ENCODE results near the gene AMZ1. TPM values are rescaled to one million over a fixed set of nuclear protein-coding genes. Genes with fewer than 3 reads are reported as not detected.

The AMZ1 gene
- total RNA-seq, 2 experiments from 2014 or later = 0.29 to 0.40 TPM

DNA sequence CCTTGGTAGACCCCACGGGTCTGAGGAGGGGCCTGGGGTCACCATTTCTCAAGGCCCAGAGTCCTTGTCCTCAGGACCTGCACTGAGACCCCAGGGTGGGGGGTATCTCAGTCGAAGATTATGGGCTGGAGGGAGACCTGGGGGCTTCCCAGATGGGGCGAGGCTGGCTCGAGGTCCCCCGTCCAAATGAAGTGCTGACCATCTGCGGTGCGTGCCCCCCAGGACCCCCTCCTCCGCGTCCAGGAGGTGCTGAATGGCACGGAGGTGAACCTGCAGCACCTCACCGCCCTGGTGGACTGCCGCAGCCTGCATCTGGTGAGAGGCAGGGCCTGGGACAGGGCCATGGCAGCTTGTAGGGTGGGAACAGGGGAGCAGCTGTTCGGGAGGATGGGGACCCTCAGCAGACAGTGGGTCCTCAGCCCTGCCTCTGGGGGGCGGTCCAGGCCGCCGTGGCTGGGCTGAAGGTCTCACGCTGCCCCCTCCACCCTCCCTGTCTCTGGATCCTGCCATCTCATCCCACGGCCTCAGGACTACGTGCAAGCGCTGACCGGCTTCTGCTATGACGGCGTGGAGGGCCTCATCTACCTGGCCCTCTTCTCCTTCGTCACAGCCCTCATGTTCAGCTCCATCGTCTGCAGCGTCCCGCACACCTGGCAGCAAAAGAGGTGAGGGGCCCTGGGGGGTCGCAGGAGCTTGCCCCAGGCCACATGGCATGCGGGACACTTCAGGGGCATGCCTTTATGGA is 32.0 kb upstream of the AMZ1 start:
- H3K27ac Mint-ChIP-seq = no peak overlapping the region
- H3K9me3 Mint-ChIP-seq (ENCODE audit: low read depth) = no peaks in the 10 kb centered on the region
- CTCF ChIA-PET = interaction anchor here (1.3 to 1.4 kb wide), 3 partner anchors 13 to 54 kb away, joined by 4 to 6 read pairs (median 5); no protein-coding TSS in a partner anchor
- H3K4me1 Mint-ChIP-seq = peaks cover 9% of the 10 kb centered on the region
- H3K27me3 Mint-ChIP-seq = no peaks in the 10 kb centered on the region
- H3K36me3 Mint-ChIP-seq = no peaks in the 10 kb centered on the region
- DNase-seq (no peak), ATAC-seq (no peak)
- no peak overlapping the region for H3K4me3 Mint-ChIP-seq

DNA sequence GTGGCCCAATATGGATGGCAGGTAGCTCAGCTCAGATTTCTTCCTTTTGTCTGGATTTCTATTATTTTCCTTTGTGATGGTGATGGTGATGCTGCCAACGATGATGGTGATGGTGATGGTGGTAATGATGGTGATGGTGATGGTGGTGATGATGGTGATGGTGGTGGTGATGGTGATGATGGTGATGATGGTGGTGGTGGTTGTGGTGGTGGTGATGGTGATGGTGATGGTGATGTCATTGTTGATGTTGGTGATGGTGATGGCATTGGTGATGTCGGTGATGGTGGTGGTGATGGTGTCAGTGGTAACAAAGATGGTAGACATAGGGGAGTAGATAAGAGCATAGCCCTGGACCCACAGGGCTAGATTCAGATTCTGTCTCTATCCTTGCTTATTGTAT is 30.8 kb upstream of the AMZ1 start:
- DNase-seq = no peak

DNA sequence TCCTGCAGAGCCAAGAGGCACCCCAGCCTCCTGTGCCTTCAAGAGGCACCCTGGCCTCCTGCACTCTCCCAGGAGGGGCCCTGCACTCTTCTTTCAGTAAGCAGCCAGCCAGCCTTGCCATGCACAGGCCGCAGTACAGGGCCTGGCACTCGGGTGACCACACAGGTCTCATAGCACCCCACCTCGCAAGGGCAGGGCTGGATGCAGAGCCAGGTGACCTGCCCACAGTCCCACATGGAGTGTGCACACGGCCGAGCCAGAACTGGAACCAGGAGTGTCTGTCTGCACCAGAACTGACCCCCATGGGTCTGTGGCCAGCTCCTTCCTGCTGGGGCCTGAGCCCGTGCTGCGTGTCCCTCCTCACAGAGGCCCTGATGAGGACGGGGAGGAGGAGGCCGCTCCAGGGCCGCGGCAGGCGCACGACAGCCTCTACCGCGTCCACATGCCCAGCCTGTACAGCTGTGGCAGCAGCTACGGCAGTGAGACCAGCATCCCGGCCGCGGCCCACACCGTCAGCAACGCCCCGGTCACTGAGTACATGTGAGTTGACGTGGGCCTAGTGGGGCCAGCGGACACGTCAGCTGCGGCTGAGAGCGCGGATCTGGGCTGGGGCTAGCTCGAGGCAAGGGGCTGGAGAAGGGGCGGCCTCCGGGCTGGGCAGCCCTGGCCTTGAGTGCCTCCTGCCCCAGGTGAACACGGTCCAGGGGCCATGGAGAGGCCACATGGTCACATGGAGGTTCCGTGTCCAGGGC is 29.9 kb upstream of the AMZ1 start:
- no peaks in the 10 kb centered on the region for H3K27me3 Mint-ChIP-seq
- H3K4me1 Mint-ChIP-seq = peaks cover 4% of the 10 kb centered on the region
- no peaks in the 10 kb centered on the region for H3K9me3 Mint-ChIP-seq (ENCODE audit: low read depth)
- H3K4me3 Mint-ChIP-seq = no peak overlapping the region
- no peak for ATAC-seq
- DNase-seq = no peak
- H3K36me3 Mint-ChIP-seq = no peaks in the 10 kb centered on the region
- CTCF ChIA-PET = interaction anchor here (1.4 to 1.7 kb wide), 2 partner anchors 13 to 52 kb away, joined by 6 to 7 read pairs; no protein-coding TSS in a partner anchor
- H3K27ac Mint-ChIP-seq = no peak overlapping the region

More for the DNA sequence above, 30.8 kb upstream of the AMZ1 start:
- Mint-ChIP-seq H3K4me3 (no peak overlapping the region), H3K36me3 (no peaks in the 10 kb centered on the region), H3K27ac (peak overlapping the region; percentile 7), H3K4me1 (peaks cover 9% of the 10 kb centered on the region), H3K9me3 (ENCODE audit: low read depth) (no peaks in the 10 kb centered on the region), H3K27me3 (no peaks in the 10 kb centered on the region)
- CTCF ChIA-PET = interaction anchor here (0.8 to 1.4 kb wide), 5 partner anchors 12 to 206 kb away, joined by 3 to 6 read pairs (median 4); no protein-coding TSS in a partner anchor
- no peak for ATAC-seq

DNA sequence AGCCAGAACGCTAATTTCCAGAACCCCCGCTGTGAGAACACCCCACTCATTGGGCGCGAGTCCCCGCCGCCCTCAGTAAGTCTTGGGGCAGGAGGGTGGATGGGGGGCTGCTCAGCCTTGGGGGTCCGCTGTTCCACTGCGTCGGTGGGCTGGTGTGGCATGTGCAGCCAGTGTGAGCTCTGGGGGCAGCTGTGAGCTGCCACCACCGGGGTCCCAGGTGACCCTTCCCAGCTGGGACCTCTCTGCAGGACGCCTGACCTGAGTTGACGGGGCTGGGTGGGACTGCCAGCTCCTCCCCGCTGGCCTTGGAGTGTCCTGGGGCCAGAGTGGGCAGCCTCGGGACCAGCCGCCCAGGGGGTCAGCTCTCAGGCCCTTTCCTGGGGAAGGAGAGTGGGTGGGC is 29.1 kb upstream of the AMZ1 start:
- Mint-ChIP-seq H3K9me3 (ENCODE audit: low read depth) (no peaks in the 10 kb centered on the region), H3K4me1 (peaks cover 4% of the 10 kb centered on the region), H3K27me3 (no peaks in the 10 kb centered on the region), H3K36me3 (no peaks in the 10 kb centered on the region), H3K4me3 (no peak overlapping the region), H3K27ac (no peak overlapping the region)
- CTCF ChIA-PET = interaction anchor here (1.4 to 1.7 kb wide), 2 partner anchors 12 to 51 kb away, joined by 6 to 7 read pairs; no protein-coding TSS in a partner anchor
- DNase-seq (no peak), ATAC-seq (no peak)

DNA sequence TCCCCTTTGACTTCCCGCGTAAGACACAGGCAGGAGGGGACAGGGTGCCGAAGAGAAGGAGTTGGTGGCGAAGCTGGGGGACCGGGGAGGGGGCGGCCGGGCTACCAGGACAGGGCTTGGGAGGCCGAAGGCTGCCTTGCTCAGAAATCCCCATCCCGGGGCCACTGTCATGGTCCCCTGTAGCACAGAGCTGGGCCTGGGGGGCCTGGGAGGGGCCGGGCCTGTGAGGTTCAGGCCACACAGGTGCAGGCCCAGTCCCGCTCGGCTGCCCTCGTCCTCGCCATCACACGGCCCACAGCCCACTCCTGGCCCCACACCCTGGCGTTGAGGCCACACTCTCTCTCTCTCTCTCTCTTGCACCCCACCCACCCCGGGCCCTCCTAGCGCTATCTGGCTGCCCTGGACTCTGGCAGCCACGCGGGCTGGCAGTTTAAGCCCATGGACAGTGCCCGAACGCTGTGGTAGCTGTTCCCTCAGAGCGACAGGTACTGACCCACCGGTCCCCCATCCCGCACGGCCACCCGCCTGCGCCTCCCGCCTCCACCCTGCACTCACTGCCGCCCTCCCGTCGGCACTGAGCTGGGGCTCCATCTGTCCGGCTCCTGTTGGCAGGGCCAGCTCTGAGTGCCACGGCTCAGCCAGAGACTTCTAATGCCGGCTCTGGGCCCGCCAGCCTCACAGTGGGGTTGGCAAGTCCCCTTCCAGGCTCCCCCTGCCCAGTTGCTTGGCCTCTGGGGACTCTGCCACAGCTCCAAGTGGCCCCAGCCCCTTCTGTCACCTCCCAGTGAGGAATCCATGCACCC is 28.2 kb upstream of the AMZ1 start:
- ATAC-seq = no peak
- CTCF ChIA-PET = interaction anchor here (1.3 to 1.4 kb wide), 2 partner anchors 11 to 49 kb away, joined by 3 to 6 read pairs; no protein-coding TSS in a partner anchor
- Mint-ChIP-seq H3K9me3 (ENCODE audit: low read depth) (no peaks in the 10 kb centered on the region), H3K27me3 (no peaks in the 10 kb centered on the region), H3K27ac (no peak overlapping the region), H3K4me3 (no peak overlapping the region), H3K36me3 (no peaks in the 10 kb centered on the region), H3K4me1 (peaks cover 4% of the 10 kb centered on the region)
- DNase-seq = no peak

DNA sequence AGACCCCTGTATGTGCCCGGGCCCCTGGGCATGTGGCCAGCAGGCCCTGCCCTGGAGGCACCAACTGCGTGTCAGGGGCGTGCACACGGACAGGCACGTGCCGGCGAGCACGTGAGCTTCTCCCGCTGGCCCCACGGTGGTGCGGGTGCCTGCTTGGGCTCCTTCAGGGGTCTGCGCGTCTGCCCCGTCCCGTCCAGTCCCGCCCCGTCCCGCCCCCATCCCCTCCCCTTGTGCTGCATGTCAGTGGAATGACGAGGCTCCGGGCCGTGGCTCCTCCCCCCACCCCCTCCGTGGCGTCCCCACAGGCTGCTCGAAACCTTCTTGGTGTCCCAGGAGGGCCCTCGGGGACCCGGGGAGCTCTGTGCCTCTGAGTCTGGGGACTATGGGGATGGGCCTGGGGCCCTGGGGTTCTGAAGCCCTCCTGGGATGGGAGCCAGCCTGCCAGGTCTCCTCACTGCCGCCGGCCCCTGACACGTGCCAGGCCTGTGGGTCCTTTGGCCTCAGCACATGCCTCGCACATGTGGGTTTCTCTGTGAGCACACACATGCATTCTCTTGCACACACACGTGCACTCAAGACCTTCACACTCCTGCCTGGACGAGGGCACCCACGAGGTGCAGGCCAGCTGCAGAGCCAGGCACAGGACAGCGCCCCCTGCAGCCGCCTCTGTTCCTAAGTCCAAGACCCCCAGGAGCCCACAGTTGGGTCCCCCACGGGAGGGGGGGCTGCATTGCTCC is 27.5 kb upstream of the AMZ1 start:
- ATAC-seq (no peak), DNase-seq (no peak)
- CTCF ChIA-PET = interaction anchor here (1.3 kb wide), 1 partner anchor 49 kb away, joined by 3 read pairs; no protein-coding TSS in a partner anchor
- Mint-ChIP-seq H3K36me3 (no peaks in the 10 kb centered on the region), H3K27ac (no peak overlapping the region), H3K4me3 (no peak overlapping the region), H3K4me1 (peaks cover 6% of the 10 kb centered on the region), H3K9me3 (ENCODE audit: low read depth) (no peaks in the 10 kb centered on the region), H3K27me3 (no peaks in the 10 kb centered on the region)

DNA sequence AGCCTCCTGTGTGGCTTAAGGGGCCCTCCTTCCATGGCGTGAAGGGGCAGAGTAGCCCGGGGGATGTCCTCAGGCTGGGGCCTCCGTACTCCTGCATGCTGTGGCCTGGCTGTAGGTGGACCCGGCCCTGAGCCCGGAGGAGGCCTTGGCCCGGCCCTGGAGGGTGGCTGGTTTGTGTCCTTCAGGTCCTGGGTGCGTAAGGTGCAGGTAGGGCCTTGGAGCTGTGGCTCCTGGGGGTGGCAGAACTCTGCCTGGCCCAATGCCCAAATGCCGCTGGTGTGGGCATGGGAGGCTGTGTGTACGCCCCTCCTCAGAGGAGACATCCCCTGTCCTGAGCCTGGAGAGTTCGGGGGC is 26.9 kb upstream of the AMZ1 start:
- Mint-ChIP-seq H3K27me3 (no peaks in the 10 kb centered on the region), H3K9me3 (ENCODE audit: low read depth) (no peaks in the 10 kb centered on the region), H3K4me3 (no peak overlapping the region), H3K4me1 (peaks cover 6% of the 10 kb centered on the region), H3K36me3 (no peaks in the 10 kb centered on the region), H3K27ac (no peak overlapping the region)
- ATAC-seq = no peak
- no peak for DNase-seq
- CTCF ChIA-PET = no interaction called here

DNA sequence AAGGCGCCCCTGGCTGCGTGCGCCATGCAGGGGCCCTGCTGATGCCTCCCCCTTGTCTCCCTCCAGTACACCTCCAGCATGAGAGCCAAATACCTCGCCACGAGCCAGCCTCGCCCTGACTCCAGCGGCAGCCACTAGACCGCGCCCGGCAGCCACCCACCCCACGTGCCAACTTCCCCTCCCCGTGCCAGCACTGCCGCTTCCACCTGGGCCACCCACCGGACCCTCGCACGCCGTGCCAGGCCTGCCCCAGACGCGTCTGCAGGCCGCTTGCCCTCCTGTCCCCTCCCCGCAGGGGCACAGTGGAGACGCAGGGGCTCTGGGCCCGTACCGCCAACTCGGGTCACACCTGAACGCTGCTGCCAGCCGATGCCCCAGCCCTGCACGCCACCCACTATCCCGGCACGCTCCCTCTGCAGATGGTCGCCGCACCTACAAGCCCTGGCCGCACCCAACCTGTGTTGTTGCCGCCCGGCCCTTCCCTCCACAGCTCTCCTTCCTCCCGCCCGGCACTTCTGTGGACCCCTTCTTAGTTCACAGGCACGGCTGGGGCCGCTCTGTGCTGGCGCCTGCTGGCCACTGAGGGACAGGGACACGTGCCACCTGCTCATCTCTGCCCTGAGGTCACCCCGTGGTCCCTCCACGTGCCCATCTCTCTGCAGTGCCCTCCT is 26.3 kb upstream of the AMZ1 start:
- Mint-ChIP-seq H3K27ac (no peak overlapping the region), H3K27me3 (peaks cover 3% of the 10 kb centered on the region), H3K36me3 (no peaks in the 10 kb centered on the region), H3K9me3 (ENCODE audit: low read depth) (no peaks in the 10 kb centered on the region), H3K4me3 (no peak overlapping the region), H3K4me1 (peaks cover 6% of the 10 kb centered on the region)
- ATAC-seq (no peak), DNase-seq (no peak)
- CTCF ChIA-PET = no interaction called here

DNA sequence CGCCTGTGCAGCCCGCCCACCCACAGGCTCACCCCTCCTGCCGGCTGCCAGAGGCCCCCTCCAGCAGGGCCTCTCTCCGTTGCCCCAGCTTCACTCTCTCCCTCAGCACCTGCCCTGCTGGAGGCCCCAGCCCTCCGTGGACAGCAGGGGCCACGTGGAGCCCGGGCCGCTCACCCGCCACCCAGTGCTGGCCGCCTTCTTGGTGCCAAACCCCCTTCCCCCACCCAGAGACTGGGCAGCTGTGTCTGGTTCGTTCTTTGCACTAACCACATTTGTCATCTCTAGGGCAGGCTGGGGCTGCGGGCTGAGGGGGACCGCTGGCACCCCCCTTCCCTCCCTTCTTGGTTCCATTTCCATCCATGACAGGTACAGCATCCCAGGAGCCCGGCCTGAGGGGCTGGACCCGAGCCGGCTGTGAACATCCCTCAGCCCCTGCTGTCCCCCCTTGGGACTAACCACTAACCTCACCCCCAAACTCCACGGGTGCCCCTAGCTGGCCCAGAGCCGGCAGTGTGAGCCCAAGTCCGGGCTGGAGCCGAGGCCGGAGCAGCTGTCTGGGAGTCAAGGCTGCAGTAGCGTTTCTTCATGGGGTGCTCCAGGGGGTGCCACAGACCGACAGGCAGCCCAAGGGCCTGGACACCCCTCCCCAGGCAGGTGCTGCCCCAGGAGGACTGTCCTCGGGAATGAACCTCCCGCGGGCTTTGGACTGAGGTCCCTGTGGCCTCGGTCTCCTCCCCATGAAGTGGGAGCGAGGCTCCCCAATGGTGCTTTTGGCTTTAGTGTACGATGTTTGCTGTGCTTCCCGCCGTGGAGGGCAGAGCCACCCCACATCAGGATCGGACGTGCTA is 25.5 kb upstream of the AMZ1 start:
- H3K27ac Mint-ChIP-seq = no peak overlapping the region
- H3K27me3 Mint-ChIP-seq = peaks cover 8% of the 10 kb centered on the region
- peaks cover 2% of the 10 kb centered on the region for H3K4me1 Mint-ChIP-seq
- no peak for ATAC-seq
- no peak overlapping the region for H3K4me3 Mint-ChIP-seq
- H3K36me3 Mint-ChIP-seq = no peaks in the 10 kb centered on the region
- CTCF ChIA-PET = interaction anchor here (1.3 kb wide), 1 partner anchor 19 kb away, joined by 4 read pairs; no protein-coding TSS in a partner anchor
- DNase-seq = no peak
- no peaks in the 10 kb centered on the region for H3K9me3 Mint-ChIP-seq (ENCODE audit: low read depth)

DNA sequence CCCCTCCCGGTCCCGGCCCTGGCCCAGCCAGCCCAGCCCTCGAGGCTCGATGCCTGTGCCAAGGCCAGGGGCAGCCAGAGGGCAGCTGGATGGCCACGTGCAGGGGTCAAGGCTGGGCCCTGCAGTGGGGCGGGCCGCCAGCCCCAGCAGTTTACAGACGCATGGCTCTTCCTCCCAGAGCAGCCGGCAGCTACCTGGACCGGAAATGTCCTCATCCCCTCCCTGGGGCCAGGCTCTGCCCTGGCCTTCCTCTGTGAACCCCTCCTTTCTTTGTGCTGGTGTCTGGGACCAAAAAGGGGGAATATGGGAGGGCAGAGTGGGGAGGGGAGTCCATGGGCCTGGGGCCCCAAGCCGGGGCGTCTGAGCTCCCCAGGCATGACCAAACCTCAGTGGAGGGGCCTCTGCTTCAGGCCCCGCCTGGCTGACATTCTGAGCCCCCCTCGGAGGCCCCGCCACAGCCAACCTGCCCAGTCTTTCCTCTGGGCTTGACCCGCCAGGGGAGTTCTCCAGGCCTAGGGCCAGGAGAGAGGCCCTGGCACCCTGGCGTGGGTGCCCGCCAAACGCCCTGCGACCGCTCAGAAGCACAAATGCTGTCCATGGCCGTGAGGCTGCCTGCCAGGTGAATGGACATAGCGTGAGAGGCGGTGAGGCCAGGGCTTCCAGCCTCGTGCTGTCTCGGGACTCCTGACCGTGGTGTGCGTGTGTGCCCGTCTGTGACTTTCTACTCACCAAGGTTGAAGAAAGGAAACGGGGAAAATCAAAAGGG is 24.7 kb upstream of the AMZ1 start:
- DNase-seq (no peak), ATAC-seq (no peak)
- Mint-ChIP-seq H3K27me3 (peaks cover 11% of the 10 kb centered on the region), H3K4me3 (no peak overlapping the region), H3K36me3 (no peaks in the 10 kb centered on the region), H3K4me1 (peaks cover 2% of the 10 kb centered on the region), H3K27ac (no peak overlapping the region), H3K9me3 (ENCODE audit: low read depth) (no peaks in the 10 kb centered on the region)
- CTCF ChIA-PET = interaction anchor here (1.3 to 11.2 kb wide), 2 partner anchors 18 to 49 kb away, joined by 4 to 317 read pairs; no protein-coding TSS in a partner anchor

DNA sequence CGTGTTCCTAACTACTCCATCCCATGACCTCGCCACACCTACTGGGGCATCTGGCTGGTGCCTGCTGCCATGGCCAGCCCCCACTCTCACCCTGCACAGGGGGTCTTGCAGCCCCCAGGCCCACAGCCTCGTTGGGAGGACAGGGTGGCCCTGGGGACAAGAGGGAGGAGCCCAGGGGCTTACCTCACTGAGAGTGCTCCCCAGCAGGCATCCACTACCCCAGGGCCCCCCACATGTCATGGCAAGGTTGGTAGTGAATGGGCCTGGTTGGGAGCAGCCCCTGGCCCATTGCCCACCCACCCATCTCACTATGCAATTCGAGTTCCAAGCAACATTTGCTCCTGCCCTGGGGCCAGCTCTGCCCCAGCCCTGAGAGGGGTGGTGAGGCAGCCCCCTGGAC is 24.0 kb upstream of the AMZ1 start:
- H3K4me3 Mint-ChIP-seq = no peak overlapping the region
- H3K36me3 Mint-ChIP-seq = no peaks in the 10 kb centered on the region
- ATAC-seq = no peak
- DNase-seq = no peak
- peaks cover 2% of the 10 kb centered on the region for H3K4me1 Mint-ChIP-seq
- peaks cover 12% of the 10 kb centered on the region for H3K27me3 Mint-ChIP-seq
- CTCF ChIA-PET = interaction anchor here (1.3 to 11.2 kb wide), 2 partner anchors 18 to 48 kb away, joined by 4 to 317 read pairs; no protein-coding TSS in a partner anchor
- H3K9me3 Mint-ChIP-seq (ENCODE audit: low read depth) = no peaks in the 10 kb centered on the region
- no peak overlapping the region for H3K27ac Mint-ChIP-seq

Measured in activated CD8-positive, alpha-beta memory T cell treated with anti-CD3 and anti-CD28 coated beads, Interleukin-2, amount 10 ng/mL, durations not matched to agents 7 days and 5 days (primary cell).